HepG2 (cell line): ENCODE results near the gene FCHO1. TPM values are rescaled to one million over a fixed set of nuclear protein-coding genes. Genes with fewer than 3 reads are reported as not detected.

ENCODE experiments used
- ATF7-NPFF ChIP-seq: sonication (generic); formaldehyde crosslinking; IDR thresholded peaks from 2 replicates; pipeline ENCODE4 v1.8.1; 2023; ENCODE audit warnings: mild to moderate bottlenecking, low read depth, missing genetic modification reagents, moderate library complexity
- FOXA3 ChIP-seq: IDR thresholded peaks from 2 replicates; pipeline ENCODE4 v1.6.1; 2016; ENCODE audit warnings: missing genetic modification reagents, missing compliant biosample characterization
- KDM2A ChIP-seq: sonication (generic); formaldehyde crosslinking; IDR thresholded peaks from 2 replicates; pipeline ENCODE4 v1.4.0; 2020; ENCODE audit warnings: low read depth, missing genetic modification reagents, borderline replicate concordance
- RERE ChIP-seq: IDR thresholded peaks from 2 replicates; pipeline ENCODE4 v1.6.1; 2016; ENCODE audit warnings: low read depth, missing genetic modification reagents, missing compliant biosample characterization
- TCF7 ChIP-seq: sonication (generic); IDR thresholded peaks from 2 replicates; pipeline ENCODE4 v1.6.1; 2016; ENCODE audit warnings: antibody characterized with exemption, low read depth
- TRAFD1 ChIP-seq: sonication (generic); formaldehyde crosslinking; IDR thresholded peaks from 2 replicates; pipeline ENCODE4 v1.5.1; 2020; ENCODE audit warnings: missing genetic modification reagents, mild to moderate bottlenecking, borderline replicate concordance
- ZFP82 ChIP-seq: sonication (generic); formaldehyde crosslinking; IDR thresholded peaks from 2 replicates; pipeline ENCODE4 v1.5.1; 2020; ENCODE audit warnings: mild to moderate bottlenecking, missing genetic modification reagents, borderline replicate concordance
- ZNF143 ChIP-seq: sonication (generic); formaldehyde crosslinking; IDR thresholded peaks from 2 replicates; pipeline ENCODE4 v1.4.0; 2020; ENCODE audit warnings: missing genetic modification reagents
- ZNF546 ChIP-seq: sonication (generic); formaldehyde crosslinking; conservative IDR thresholded peaks from 2 replicates; pipeline ENCODE4 v1.8.1; 2023; ENCODE audit warnings: mild to moderate bottlenecking, missing genetic modification reagents
- ZNF609 ChIP-seq: sonication (generic); formaldehyde crosslinking; IDR thresholded peaks from 2 replicates; pipeline ENCODE4 v1.4.0; 2020; ENCODE audit warnings: mild to moderate bottlenecking, missing genetic modification reagents, borderline replicate concordance
- ZNF616 ChIP-seq: sonication (generic); formaldehyde crosslinking; IDR thresholded peaks from 2 replicates; pipeline ENCODE4 v1.5.0; 2020; ENCODE audit warnings: low read depth, mild to moderate bottlenecking, missing genetic modification reagents
- ZNF720 ChIP-seq: sonication (generic); formaldehyde crosslinking; IDR thresholded peaks from 2 replicates; pipeline ENCODE4 v1.4.0; 2020; ENCODE audit warnings: missing genetic modification reagents
- ZNF790 ChIP-seq: sonication (generic); formaldehyde crosslinking; IDR thresholded peaks from 2 replicates; pipeline ENCODE4 v1.8.0; 2022; ENCODE audit warnings: missing genetic modification reagents, mild to moderate bottlenecking, borderline replicate concordance
- ZNF841 ChIP-seq: sonication (generic); formaldehyde crosslinking; IDR thresholded peaks from 2 replicates; pipeline ENCODE4 v1.8.1; 2023; ENCODE audit warnings: missing genetic modification reagents, borderline replicate concordance
- polyA plus RNA-seq, 8 experiments: library from polyadenylated mRNA; depleted of rRNA in 3 of 8; stranded (reverse) in 7 of 8; unstranded in 1 of 8; fragments of >200 nt; fragmentation: Illumina TruSeq in 4 of 8; extraction: Trizol in 4 of 8; gene quantifications; 2 replicates each; pipeline versions ENCODE4 v1.2.1 to v1.2.3, GENCODE V29; 2011 to 2016; ENCODE audit warnings: low read depth in 4 of 8, missing spikeins in 1 of 8, mixed read lengths in 1 of 8; ENCODE audit not compliant: insufficient read depth in 1 of 8
- total RNA-seq, 5 experiments: library from RNA; depleted of rRNA; stranded (reverse); fragments of >200 nt; fragmentation: Illumina TruSeq; extraction: Trizol; gene quantifications; 2 replicates each; pipeline ENCODE4 v1.2.3, GENCODE V29; 2016; ENCODE audit warnings: low read depth in 1 of 5

Gene FCHO1
- total and polyA plus RNA-seq, 2 of the 13 experiments (the other 11 are each of a cell fraction or from before 2014, with no cell fraction given): 1.3 to 3.1 TPM

GRCh38 chr19:17794731-17795494 lies 43.6 kb downstream of the FCHO1 start, which contains the start of gene B3GNT3 (continued):
- TF ChIP-seq ZNF609 (CRISPR knock-in tag) (0 out of 2 replicates have a peak, but pooled peaks have one; percentile 13), ZFP82 (CRISPR knock-in tag) (no peak), ZNF841 (CRISPR knock-in tag) (no peak), KDM2A (peak; percentile 77), TRAFD1 (CRISPR knock-in tag) (no peak), ATF7-NPFF (CRISPR knock-in tag) (no peak), ZNF616 (CRISPR knock-in tag) (no peak), FOXA3 (CRISPR knock-in tag) (0 out of 2 replicates have a peak, but pooled peaks have one; percentile 5), ZNF143 (CRISPR knock-in tag) (no peak), ZNF720 (CRISPR knock-in tag) (no peak), ZNF790 (CRISPR knock-in tag) (no peak), ZNF546 (CRISPR knock-in tag) (no peak), RERE (CRISPR knock-in tag) (0 out of 2 replicates have a peak, but pooled peaks have one; percentile 19), TCF7 (no peak)
